ENCODE measurements around the gene VWF. TPM values are rescaled to one million over a fixed set of nuclear protein-coding genes. Genes with fewer than 3 reads are reported as not detected.

Gene VWF
- total and polyA plus RNA-seq, 10 of the 15 experiments (the other 5 are each of a cell fraction or from before 2014, with no cell fraction given) = 0.08 to 0.23 TPM; not detected in 8

DNA sequence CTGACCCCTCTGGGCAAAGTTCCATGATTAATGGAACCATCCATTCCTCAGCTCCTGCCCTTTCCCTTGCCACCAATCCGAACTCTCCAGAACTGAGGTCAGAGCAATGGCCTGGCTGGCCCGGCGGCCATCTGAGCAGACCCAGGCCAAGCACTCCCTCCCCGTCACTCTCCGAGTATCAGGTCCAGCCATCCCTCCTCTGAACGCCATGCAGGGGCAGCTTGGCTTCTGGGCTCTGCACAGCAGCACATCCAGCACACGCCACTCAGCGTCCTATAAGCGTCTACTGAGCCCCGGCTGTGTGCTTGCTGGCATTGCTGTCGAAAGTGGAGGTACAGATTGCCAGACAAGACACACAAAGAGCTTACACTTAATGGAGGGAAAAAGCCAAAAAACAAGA is 34.3 kb upstream of the VWF start:
- Histone ChIP-seq H3K79me2 (ENCODE audit: control insufficient read depth, insufficient read depth, low read length) (no peaks in the 10 kb centered on the region), H3K9me3 (replicated peaks; ENCODE audit: control insufficient read depth, insufficient read depth, low read length) (no peaks in the 10 kb centered on the region), H3K4me3 (no peak overlapping the region), H3K4me1 (ENCODE audit: control insufficient read depth, insufficient read depth, low read length) (no peaks in the 10 kb centered on the region), H3K36me3 (ENCODE audit: control insufficient read depth in 2 of 2, insufficient read depth in 2 of 2, low read length in 1 of 2) (no peaks in the 10 kb centered on the region), H3K4me2 (ENCODE audit: control insufficient read depth, insufficient read depth) (no peak overlapping the region), H3K27me3 (replicated peaks in 1 of 2; ENCODE audit: control insufficient read depth in 2 of 2, insufficient read depth in 2 of 2, low read length in 1 of 2) (no peaks in the 10 kb centered on the region), H4K20me1 (ENCODE audit: control insufficient read depth, insufficient read depth) (no peaks in the 10 kb centered on the region), H2AFZ (ENCODE audit: control insufficient read depth, low read depth, low read length) (no peak overlapping the region), H3K9ac (ENCODE audit: control insufficient read depth, insufficient read depth, low read length) (no peak overlapping the region), H3K27ac (ENCODE audit: control insufficient read depth, insufficient read depth) (no peak overlapping the region)
- DNase-seq (ENCODE audit: low read depth, low spot score) (no peak), ATAC-seq (no peak), FAIRE-seq (no peak)
- WGBS (ENCODE audit: insufficient coverage, insufficient replicate concordance, low lambda C conversion rate, missing lambda C conversion rate) = 63% methylated on average over 11 of the region's 11 CpGs
- in situ Hi-C loops (cut with MboI) (no loop called here), intact Hi-C loops (cut with micrococcal nuclease; ENCODE audit: unreplicated experiment) (no loop called here)
- SMC1A ChIA-PET (ENCODE audit: uncharacterized antibody, unreplicated experiment) = no interaction called here
- CTCF ChIA-PET = no interaction called here
- RAD21 ChIA-PET (ENCODE audit: unreplicated experiment) = no interaction called here
- BruUV-seq (replicated peaks) = no TSS peak
- POLR2A ChIA-PET = no interaction called here
- TF ChIP-seq CEBPB (IDR thresholded peaks at IDR 0.05; ENCODE audit: borderline replicate concordance in 1 of 2, low read depth in 2 of 2, low read length in 2 of 2) (no peak), KAT2A (conservative IDR thresholded peaks at IDR 0.05; ENCODE audit: control insufficient read depth, low read depth, low read length) (no peak)

DNA sequence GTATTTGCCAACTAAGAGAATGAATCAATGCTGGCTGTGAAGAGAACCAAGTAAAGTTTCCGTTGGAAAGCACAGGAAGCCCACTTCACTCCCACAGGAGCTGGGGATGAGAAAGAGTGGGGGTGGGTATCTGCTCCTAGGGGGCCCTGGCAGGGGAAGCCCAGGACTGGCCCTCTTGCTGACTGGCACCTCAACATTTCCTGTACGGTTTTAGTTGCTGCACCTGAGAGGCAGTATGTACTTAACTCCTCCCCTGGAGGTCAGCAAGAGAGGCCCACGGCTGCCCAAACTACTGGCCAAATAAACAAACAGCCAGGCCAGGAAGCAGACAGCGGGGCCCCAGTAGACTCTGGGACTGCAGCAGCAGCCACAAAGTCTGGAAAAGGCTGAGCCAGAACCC is 33.8 kb upstream of the VWF start:
- FAIRE-seq = no peak
- Histone ChIP-seq H3K79me2 (ENCODE audit: control insufficient read depth, insufficient read depth, low read length) (no peaks in the 10 kb centered on the region), H2AFZ (ENCODE audit: control insufficient read depth, low read depth, low read length) (no peak overlapping the region), H4K20me1 (ENCODE audit: control insufficient read depth, insufficient read depth) (no peaks in the 10 kb centered on the region), H3K9me3 (replicated peaks; ENCODE audit: control insufficient read depth, insufficient read depth, low read length) (no peaks in the 10 kb centered on the region), H3K4me2 (ENCODE audit: control insufficient read depth, insufficient read depth) (no peak overlapping the region), H3K9ac (ENCODE audit: control insufficient read depth, insufficient read depth, low read length) (no peak overlapping the region), H3K27ac (ENCODE audit: control insufficient read depth, insufficient read depth) (no peak overlapping the region), H3K4me3 (no peak overlapping the region), H3K27me3 (replicated peaks in 1 of 2; ENCODE audit: control insufficient read depth in 2 of 2, insufficient read depth in 2 of 2, low read length in 1 of 2) (no peaks in the 10 kb centered on the region), H3K4me1 (ENCODE audit: control insufficient read depth, insufficient read depth, low read length) (no peaks in the 10 kb centered on the region), H3K36me3 (ENCODE audit: control insufficient read depth in 2 of 2, insufficient read depth in 2 of 2, low read length in 1 of 2) (no peaks in the 10 kb centered on the region)
- ATAC-seq = no peak
- WGBS (ENCODE audit: insufficient coverage, insufficient replicate concordance, low lambda C conversion rate, missing lambda C conversion rate) = 11% methylated on average over 4 of the region's 4 CpGs
- CTCF ChIA-PET = no interaction called here
- BruUV-seq (replicated peaks) = no TSS peak
- RAD21 ChIA-PET (ENCODE audit: unreplicated experiment) = no interaction called here
- POLR2A ChIA-PET = no interaction called here
- intact Hi-C loops (cut with micrococcal nuclease; ENCODE audit: unreplicated experiment) = no loop called here
- no peak for DNase-seq (ENCODE audit: low read depth, low spot score)
- in situ Hi-C loops (cut with MboI) = no loop called here
- SMC1A ChIA-PET (ENCODE audit: uncharacterized antibody, unreplicated experiment) = no interaction called here
- no peak for TF ChIP-seq POLR2A (IDR thresholded peaks at IDR 0.05; ENCODE audit: low read depth, low read length)
- TF ChIP-seq DPF2 (IDR thresholded peaks at IDR 0.05) = no peak
- no peak for TF ChIP-seq SRF (IDR thresholded peaks at IDR 0.05; ENCODE audit: low read depth in 2 of 2, low read length in 2 of 2)
